MM.1S (cell line): ENCODE measurements around the gene MCU.

Experiments used
- CTCF ChIP-seq: fragments of 300-600 bp; sonication (generic); IDR thresholded peaks from 2 replicates; pipeline ENCODE4 v1.5.1; 2016; ENCODE audit warnings: antibody characterized with exemption, low read length, mixed read lengths
- EZH2 ChIP-seq: fragments of 300-600 bp; sonication (generic); optimal IDR thresholded peaks from 2 replicates; pipeline ENCODE3; 2017; ENCODE audit warnings: low read depth, mild to moderate bottlenecking, antibody characterized with exemption, low read length, mixed read lengths
- EZH2phosphoT487 ChIP-seq: fragments of 300-600 bp; sonication (generic); IDR thresholded peaks from 2 replicates; pipeline ENCODE4 v1.6.1; 2018; ENCODE audit warnings: antibody characterized with exemption, low read length

GRCh38 chr10:72904806-72905205 is 212.9 kb downstream of the MCU start:
- TF ChIP-seq CTCF (no peak), EZH2 (no peak), EZH2phosphoT487 (no peak)
